Measurements from ENCODE around the gene EIF5. TPM values are rescaled to one million over a fixed set of nuclear protein-coding genes. Genes with fewer than 3 reads are reported as not detected.

EIF5 gene
- total and polyA plus RNA-seq, 2 of the 8 experiments (the other 6 are each of a cell fraction or from before 2014, with no cell fraction given), result 179 to 323 TPM

DNA sequence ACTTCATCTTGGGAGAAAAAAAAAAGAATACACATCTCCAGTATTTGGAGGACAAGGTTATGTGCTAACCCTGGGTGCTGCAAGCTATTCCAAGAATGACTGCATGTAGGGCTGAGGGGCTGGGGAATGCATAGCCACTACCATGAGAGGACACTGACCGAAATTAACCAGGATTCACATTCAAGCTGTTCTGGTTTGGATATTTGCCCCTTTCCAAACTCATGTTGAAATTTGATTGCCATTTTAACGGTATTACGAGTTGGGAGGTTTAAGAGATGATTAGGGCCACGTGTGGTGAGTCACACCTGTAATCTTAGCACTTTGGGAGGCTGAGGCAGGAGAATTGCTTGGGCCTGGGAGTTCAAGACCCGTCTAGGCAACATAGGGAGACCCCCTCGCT is 32.7 kb downstream of the EIF5 start:
- no peaks in the 10 kb centered on the region for H3K4me1 ChIP-seq (replicated peaks in 1 of 4; ENCODE audit: control insufficient read depth in 3 of 4, insufficient read depth in 4 of 4, low read length in 3 of 4)
- WGBS, 2 experiments (ENCODE audit: extremely low coverage in 1 of 2, insufficient coverage in 1 of 2, insufficient read length in 1 of 2, insufficient replicate concordance in 2 of 2, low coverage in 1 of 2, low lambda C conversion rate in 2 of 2, missing lambda C conversion rate in 1 of 2), result 84% methylated on average over 6 of the region's 6 CpGs; no CpG with 5 or more reads in 1 of the 2 experiments
- no peak for DNase-seq (ENCODE audit: low read depth in 1 of 2, low spot score in 2 of 2)
- no peak overlapping the region for H3K4me3 ChIP-seq (ENCODE audit: extremely low read depth in 1 of 4, insufficient read depth in 2 of 4, low read depth in 3 of 4, low read length in 4 of 4)
- H3K9me3 ChIP-seq (ENCODE audit: insufficient read depth in 2 of 2, low read depth in 1 of 2, low read length in 1 of 2), result peaks cover 0 to 7% of the 10 kb centered on the region in 2 experiments; a peak in 1 of 4 replicates
- H2BK5ac ChIP-seq (ENCODE audit: low read depth, low read length), result no peak overlapping the region
- H3K23ac ChIP-seq (ENCODE audit: insufficient read length), result no peak overlapping the region
- H4K5ac ChIP-seq (ENCODE audit: insufficient read length, low read depth, low read length), result no peak overlapping the region
- ChIA-PET CTCF (ENCODE audit: partially characterized antibody) (interaction anchor here (0.6 to 1.4 kb wide), 5 partner anchors 9 to 92 kb away, joined by 3 to 6 read pairs (median 3); no protein-coding TSS in a partner anchor), POLR2A (ENCODE audit: partially characterized antibody) (interaction anchor here (0.9 to 1.7 kb wide), 5 partner anchors 11 to 33 kb away, joined by 3 to 6 read pairs (median 5); partner anchors contain the start of genes EIF5 and MARK3)
- H3K4me2 ChIP-seq (ENCODE audit: insufficient read depth in 1 of 2, low read depth in 2 of 2, low read length in 2 of 2), result no peak overlapping the region
- H2AK5ac ChIP-seq (ENCODE audit: low read depth, low read length), result no peak overlapping the region
- H3K27ac ChIP-seq (ENCODE audit: low read depth, low read length), result no peak overlapping the region
- no peak overlapping the region for H2BK20ac ChIP-seq (ENCODE audit: low read length)
- H3K27me3 ChIP-seq (replicated peaks in 1 of 4; ENCODE audit: control insufficient read depth in 3 of 4, extremely low read depth in 1 of 4, insufficient read depth in 3 of 4, low read length in 3 of 4), result no peaks in the 10 kb centered on the region
- no peaks in the 10 kb centered on the region for H3K23me2 ChIP-seq (ENCODE audit: low read depth, low read length)
- H3K18ac ChIP-seq (ENCODE audit: extremely low read depth, low read length), result no peak overlapping the region
- no peak overlapping the region for H3K14ac ChIP-seq (ENCODE audit: insufficient read length)
- H3K36me3 ChIP-seq (ENCODE audit: control insufficient read depth in 2 of 4, insufficient read depth in 4 of 4, low read length in 3 of 4), result no peaks in the 10 kb centered on the region
- H3K79me1 ChIP-seq (ENCODE audit: low read depth, low read length), result no peaks in the 10 kb centered on the region
- H4K8ac ChIP-seq (ENCODE audit: extremely low read depth, insufficient read depth, low read length), result no peak overlapping the region
- H2BK120ac ChIP-seq (replicated peaks; ENCODE audit: low read depth, low read length), result no peak overlapping the region
- no peak overlapping the region for H4K91ac ChIP-seq (replicated peaks; ENCODE audit: insufficient read length, low read length)
- H2AFZ ChIP-seq (ENCODE audit: low read length), result no peak overlapping the region
- H4K20me1 ChIP-seq (replicated peaks in 1 of 2; ENCODE audit: control insufficient read depth in 1 of 2, insufficient read depth in 2 of 2, low read length in 2 of 2), result no peaks in the 10 kb centered on the region
- no peak overlapping the region for H2BK15ac ChIP-seq (ENCODE audit: low read length)
- H2BK12ac ChIP-seq (ENCODE audit: low read depth, low read length), result no peak overlapping the region
- H3K9ac ChIP-seq (replicated peaks in 1 of 4; ENCODE audit: extremely low read depth in 1 of 4, low read depth in 3 of 4, low read length in 3 of 4), result no peak overlapping the region
- no peak for FAIRE-seq
- H3K4ac ChIP-seq (replicated peaks; ENCODE audit: insufficient read length, low read depth, low read length), result no peak overlapping the region
- H3K79me2 ChIP-seq (ENCODE audit: control insufficient read depth in 1 of 2, insufficient read depth in 2 of 2, low read length in 2 of 2), result no peaks in the 10 kb centered on the region
- no peak overlapping the region for H3K56ac ChIP-seq (replicated peaks; ENCODE audit: insufficient read length, low read depth, low read length)
- no peak for TF ChIP-seq FOSL1 (IDR thresholded peaks at IDR 0.05; ENCODE audit: insufficient read depth, low read depth, low read length)
- no peak for TF ChIP-seq YY1 (IDR thresholded peaks at IDR 0.05; ENCODE audit: low read depth, low read length)
- TF ChIP-seq, protein P1, sequence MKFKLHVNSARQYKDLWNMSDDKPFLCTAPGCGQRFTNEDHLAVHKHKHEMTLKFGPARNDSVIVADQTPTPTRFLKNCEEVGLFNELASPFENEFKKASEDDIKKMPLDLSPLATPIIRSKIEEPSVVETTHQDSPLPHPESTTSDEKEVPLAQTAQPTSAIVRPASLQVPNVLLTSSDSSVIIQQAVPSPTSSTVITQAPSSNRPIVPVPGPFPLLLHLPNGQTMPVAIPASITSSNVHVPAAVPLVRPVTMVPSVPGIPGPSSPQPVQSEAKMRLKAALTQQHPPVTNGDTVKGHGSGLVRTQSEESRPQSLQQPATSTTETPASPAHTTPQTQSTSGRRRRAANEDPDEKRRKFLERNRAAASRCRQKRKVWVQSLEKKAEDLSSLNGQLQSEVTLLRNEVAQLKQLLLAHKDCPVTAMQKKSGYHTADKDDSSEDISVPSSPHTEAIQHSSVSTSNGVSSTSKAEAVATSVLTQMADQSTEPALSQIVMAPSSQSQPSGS (IDR thresholded peaks at IDR 0.05; ENCODE audit: low read length), result no peak
- no peak for TF ChIP-seq EZH2 (IDR thresholded peaks at IDR 0.05; ENCODE audit: low read depth, low read length, severe bottlenecking)
- no peak for TF ChIP-seq TEAD4 (IDR thresholded peaks at IDR 0.05; ENCODE audit: low read depth, low read length)
- TF ChIP-seq SP2 (IDR thresholded peaks at IDR 0.05; ENCODE audit: low read length), result no peak
- no peak for TF ChIP-seq POLR2A (IDR thresholded peaks at IDR 0.05; ENCODE audit: control extremely low read depth in 1 of 2, low read depth in 2 of 2, low read length in 2 of 2)
- no peak for TF ChIP-seq SIRT6 (IDR thresholded peaks at IDR 0.05; ENCODE audit: low read length)
- TF ChIP-seq JUN (IDR thresholded peaks at IDR 0.05; ENCODE audit: low read depth, low read length), result no peak
- no peak for TF ChIP-seq CREB1 (IDR thresholded peaks at IDR 0.05)
- no peak for TF ChIP-seq CEBPB (IDR thresholded peaks at IDR 0.05; ENCODE audit: low read depth, low read length)
- no peak for TF ChIP-seq BCL11A (IDR thresholded peaks at IDR 0.05; ENCODE audit: low read depth in 2 of 2, low read length in 2 of 2)
- no peak for TF ChIP-seq PHF8 (conservative IDR thresholded peaks at IDR 0.05; ENCODE audit: low read depth, low read length)
- no peak for TF ChIP-seq BACH1 (IDR thresholded peaks at IDR 0.05; ENCODE audit: low read length)
- no peak for TF ChIP-seq SUZ12 (IDR thresholded peaks at IDR 0.05; ENCODE audit: low read length)
